ENCODE measurements around the gene PTPRN. TPM values are rescaled to one million over a fixed set of nuclear protein-coding genes. Genes with fewer than 3 reads are reported as not detected.
"Not testable (repeated sequence)": the region's sequence is repeated elsewhere in the genome, so short reads cannot be mapped to it uniquely, and the experiment has no call there.

PTPRN gene
- polyA plus RNA-seq, 1 donor from 2014 or later: 66.4 TPM

GRCh38 chr2:219314804-219315468 lies 5.7 kb upstream of the PTPRN start:
- Histone ChIP-seq H3K27me3 (ENCODE audit: insufficient read depth, low read depth, low read length) (peaks cover 6% of the 10 kb centered on the region), H2AFZ (ENCODE audit: low read depth, low read length) (no peak overlapping the region), H3K4me2 (ENCODE audit: low read length) (no peak overlapping the region), H3K9ac (ENCODE audit: low read length) (no peak overlapping the region), H4K20me1 (ENCODE audit: insufficient read depth) (no peaks in the 10 kb centered on the region), H3K27ac (ENCODE audit: low read length) (no peak overlapping the region), H3F3A (ENCODE audit: insufficient read depth, low read length, poor library complexity, severe bottlenecking) (no peaks in the 10 kb centered on the region), H3K4me3 (ENCODE audit: low read length) (no peak overlapping the region), H3K9me2 (ENCODE audit: insufficient read depth, low read length) (no peaks in the 10 kb centered on the region), H3K36me3 (ENCODE audit: insufficient read depth, low read length) (no peaks in the 10 kb centered on the region), H3K9me3 (ENCODE audit: low read length) (no peaks in the 10 kb centered on the region), H3K79me2 (replicated peaks; ENCODE audit: insufficient read depth, low read length) (no peaks in the 10 kb centered on the region)
- TF ChIP-seq SMC3 (conservative IDR thresholded peaks at IDR 0.05; ENCODE audit: poor library complexity) (no peak), MXI1 (conservative IDR thresholded peaks at IDR 0.05; ENCODE audit: poor library complexity, severe bottlenecking) (no peak), RAD21 (conservative IDR thresholded peaks at IDR 0.05) (no peak)
- TF ChIP-seq, protein P1, sequence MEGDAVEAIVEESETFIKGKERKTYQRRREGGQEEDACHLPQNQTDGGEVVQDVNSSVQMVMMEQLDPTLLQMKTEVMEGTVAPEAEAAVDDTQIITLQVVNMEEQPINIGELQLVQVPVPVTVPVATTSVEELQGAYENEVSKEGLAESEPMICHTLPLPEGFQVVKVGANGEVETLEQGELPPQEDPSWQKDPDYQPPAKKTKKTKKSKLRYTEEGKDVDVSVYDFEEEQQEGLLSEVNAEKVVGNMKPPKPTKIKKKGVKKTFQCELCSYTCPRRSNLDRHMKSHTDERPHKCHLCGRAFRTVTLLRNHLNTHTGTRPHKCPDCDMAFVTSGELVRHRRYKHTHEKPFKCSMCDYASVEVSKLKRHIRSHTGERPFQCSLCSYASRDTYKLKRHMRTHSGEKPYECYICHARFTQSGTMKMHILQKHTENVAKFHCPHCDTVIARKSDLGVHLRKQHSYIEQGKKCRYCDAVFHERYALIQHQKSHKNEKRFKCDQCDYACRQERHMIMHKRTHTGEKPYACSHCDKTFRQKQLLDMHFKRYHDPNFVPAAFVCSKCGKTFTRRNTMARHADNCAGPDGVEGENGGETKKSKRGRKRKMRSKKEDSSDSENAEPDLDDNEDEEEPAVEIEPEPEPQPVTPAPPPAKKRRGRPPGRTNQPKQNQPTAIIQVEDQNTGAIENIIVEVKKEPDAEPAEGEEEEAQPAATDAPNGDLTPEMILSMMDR (IDR thresholded peaks at IDR 0.05; ENCODE audit: poor library complexity, severe bottlenecking): no peak

GRCh38 chr2:219312683-219313263 lies 3.6 kb upstream of the PTPRN start:
- H3K27ac ChIP-seq (ENCODE audit: low read length); H3K4me2 ChIP-seq (ENCODE audit: low read length); H3K27me3 ChIP-seq (ENCODE audit: insufficient read depth, low read depth, low read length); H3K9me3 ChIP-seq (ENCODE audit: low read length); H3K36me3 ChIP-seq (ENCODE audit: insufficient read depth, low read length); H3K79me2 ChIP-seq (replicated peaks; ENCODE audit: insufficient read depth, low read length); H3F3A ChIP-seq (ENCODE audit: insufficient read depth, low read length, poor library complexity, severe bottlenecking); H2AFZ ChIP-seq (ENCODE audit: low read depth, low read length); H3K9me2 ChIP-seq (ENCODE audit: insufficient read depth, low read length); H4K20me1 ChIP-seq (ENCODE audit: insufficient read depth); H3K9ac ChIP-seq (ENCODE audit: low read length); H3K4me3 ChIP-seq (ENCODE audit: low read length): not testable (repeated sequence)

- no peaks in the 10 kb centered on the region for H3K9me3 ChIP-seq (ENCODE audit: low read length)
These were observed 779 bp downstream of the PTPRN start for GRCh38 chr2:219308142-219309101.

More at GRCh38 chr2:219308142-219309101, 779 bp downstream of the PTPRN start:
- H3K79me2 ChIP-seq (replicated peaks; ENCODE audit: insufficient read depth, low read length): no peaks in the 10 kb centered on the region
- H3K4me3 ChIP-seq (ENCODE audit: low read length): peak overlapping the region; percentile 95
- no peaks in the 10 kb centered on the region for H3K9me2 ChIP-seq (ENCODE audit: insufficient read depth, low read length)
- no peak for TF ChIP-seq EZH2 (IDR thresholded peaks at IDR 0.05; ENCODE audit: borderline replicate concordance, insufficient read depth, low read length, poor library complexity, severe bottlenecking)
- TF ChIP-seq MXI1 (conservative IDR thresholded peaks at IDR 0.05; ENCODE audit: poor library complexity, severe bottlenecking): no peak
- TF ChIP-seq TAF1 (IDR thresholded peaks at IDR 0.05; ENCODE audit: low read depth): peak; percentile 70
- peak; percentile 97 for TF ChIP-seq REST (IDR thresholded peaks at IDR 0.05; ENCODE audit: borderline replicate concordance)
- TF ChIP-seq, protein P1 (IDR thresholded peaks at IDR 0.05; ENCODE audit: poor library complexity, severe bottlenecking): no peak
- TF ChIP-seq EP300 (conservative IDR thresholded peaks at IDR 0.05; ENCODE audit: poor library complexity, severe bottlenecking): peak; percentile 16
- TF ChIP-seq RAD21 (conservative IDR thresholded peaks at IDR 0.05): no peak
- TF ChIP-seq SMC3 (conservative IDR thresholded peaks at IDR 0.05; ENCODE audit: poor library complexity): peak; percentile 38
- peak; percentile 46 for TF ChIP-seq POLR2AphosphoS5 (IDR thresholded peaks at IDR 0.05)
- H3K4me2 ChIP-seq (ENCODE audit: low read length): peak overlapping the region; percentile 87
- H3K27me3 ChIP-seq (ENCODE audit: insufficient read depth, low read depth, low read length): peaks cover 16% of the 10 kb centered on the region
- H3K9ac ChIP-seq (ENCODE audit: low read length): peak overlapping the region; percentile 97
- H4K20me1 ChIP-seq (ENCODE audit: insufficient read depth): no peaks in the 10 kb centered on the region
- H3F3A ChIP-seq (ENCODE audit: insufficient read depth, low read length, poor library complexity, severe bottlenecking): no peaks in the 10 kb centered on the region
- peak overlapping the region; percentile 95 for H2AFZ ChIP-seq (ENCODE audit: low read depth, low read length)
- H3K27ac ChIP-seq (ENCODE audit: low read length): peak overlapping the region; percentile 91
- no peaks in the 10 kb centered on the region for H3K36me3 ChIP-seq (ENCODE audit: insufficient read depth, low read length)
